AG20443 (cell line): ENCODE measurements around the gene SPTBN5.
A peak's percentile ranks its signal among the peaks of the same experiment; 100 is the strongest.

ENCODE experiments used
- DNase-seq: peaks from one replicate; pipeline ENCODE4 v3.0.0; 2012; ENCODE audit warnings: low spot score, mixed read lengths

The SPTBN5 gene

DNA sequence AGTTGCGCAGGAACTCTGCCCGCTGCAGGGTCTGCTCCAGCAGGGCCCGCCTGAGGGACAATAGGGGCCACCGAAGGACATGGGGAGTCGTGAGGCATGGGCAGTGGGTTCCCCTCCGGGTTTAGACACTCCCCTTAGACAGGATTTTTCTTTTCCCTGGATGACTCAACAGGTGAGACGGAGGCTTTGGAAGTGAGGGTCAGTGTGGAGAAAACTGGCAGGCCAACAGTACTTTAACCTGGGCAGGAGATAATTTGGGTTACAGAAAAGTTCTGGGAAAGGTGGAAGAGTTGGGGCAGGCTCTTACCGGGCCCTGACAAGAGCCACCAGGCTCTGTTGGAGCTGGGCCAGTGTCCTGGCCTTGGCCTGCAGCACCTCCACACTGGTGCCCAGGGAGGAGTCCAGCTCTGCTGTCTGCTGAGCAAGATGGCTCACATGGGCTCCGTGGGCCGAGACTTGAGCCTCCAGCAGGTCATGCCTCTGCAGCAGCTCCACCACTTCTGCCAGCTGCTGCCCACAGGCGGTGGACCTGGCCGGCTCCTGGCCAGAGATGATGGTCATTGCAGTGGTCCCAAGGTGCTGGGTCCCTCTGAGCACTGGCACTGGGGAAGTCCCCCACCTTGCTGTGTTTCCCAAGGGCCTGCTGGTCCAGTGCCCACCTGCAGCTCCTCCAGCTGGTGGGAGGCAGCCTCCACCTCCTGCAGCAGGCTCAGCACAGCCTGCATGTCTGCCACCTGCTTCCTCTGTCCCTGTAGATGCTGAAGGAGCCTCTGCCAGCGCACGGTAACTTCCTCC, 11.0 kb downstream of the SPTBN5 start:
- DNase-seq = no peak

DNA sequence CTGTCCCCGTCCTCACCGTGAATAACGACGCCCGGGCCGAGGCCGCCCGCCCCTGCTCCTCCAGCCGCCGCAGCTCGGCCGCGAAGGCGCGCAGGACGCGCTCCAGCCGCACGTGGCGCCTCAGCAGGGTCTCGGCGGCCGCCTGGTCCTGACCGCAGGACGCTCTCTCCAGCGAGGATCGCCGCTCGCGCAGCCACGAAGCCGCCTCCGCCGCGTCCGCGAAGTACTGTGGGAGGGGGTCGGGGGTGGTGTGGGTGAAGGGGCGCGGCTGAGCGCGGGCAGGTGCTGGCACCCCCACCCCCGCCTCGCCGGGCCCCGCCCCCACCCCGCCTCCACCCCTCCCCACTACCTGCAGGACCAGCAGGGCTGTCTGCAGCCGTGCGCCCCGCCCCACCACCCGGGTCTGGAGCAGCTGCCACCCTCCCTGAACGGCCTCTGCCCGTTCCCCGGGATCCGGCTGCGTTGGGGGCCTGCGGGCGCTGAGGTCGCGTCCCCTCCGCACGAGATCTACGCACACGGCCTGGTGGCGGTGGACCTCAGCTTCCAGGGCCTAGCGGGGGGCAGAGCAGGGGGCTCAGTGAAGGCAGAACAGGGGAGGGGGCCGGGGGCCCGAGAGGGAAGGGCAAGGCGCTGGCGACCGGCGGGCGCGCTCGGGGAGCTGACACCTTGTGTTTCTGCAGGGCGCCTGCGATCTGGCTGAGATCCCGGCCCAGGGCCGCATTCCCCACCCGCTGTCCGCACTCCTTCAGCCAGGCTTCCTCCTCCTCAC, 11.7 kb downstream of the SPTBN5 start:
- peak; percentile 43 for DNase-seq

DNA sequence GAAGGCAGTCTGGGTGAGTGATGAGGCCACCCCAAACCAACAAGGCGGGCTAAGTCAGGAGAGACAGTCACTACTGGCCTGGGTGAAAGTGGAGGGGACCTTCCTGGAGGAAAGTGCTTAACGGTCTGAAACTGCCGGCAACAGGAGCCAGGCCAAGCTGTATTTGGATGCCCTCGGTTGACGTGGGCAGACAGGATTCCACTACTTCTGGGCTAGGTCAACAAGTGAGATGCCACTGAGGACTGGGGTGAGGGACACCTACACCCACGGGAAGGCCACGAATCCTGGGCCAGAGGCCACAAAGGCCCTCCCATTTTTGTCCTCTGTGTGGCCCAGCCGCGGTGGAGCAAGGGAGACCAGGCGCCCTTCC, 12.3 kb downstream of the SPTBN5 start:
- no peak for DNase-seq

DNA sequence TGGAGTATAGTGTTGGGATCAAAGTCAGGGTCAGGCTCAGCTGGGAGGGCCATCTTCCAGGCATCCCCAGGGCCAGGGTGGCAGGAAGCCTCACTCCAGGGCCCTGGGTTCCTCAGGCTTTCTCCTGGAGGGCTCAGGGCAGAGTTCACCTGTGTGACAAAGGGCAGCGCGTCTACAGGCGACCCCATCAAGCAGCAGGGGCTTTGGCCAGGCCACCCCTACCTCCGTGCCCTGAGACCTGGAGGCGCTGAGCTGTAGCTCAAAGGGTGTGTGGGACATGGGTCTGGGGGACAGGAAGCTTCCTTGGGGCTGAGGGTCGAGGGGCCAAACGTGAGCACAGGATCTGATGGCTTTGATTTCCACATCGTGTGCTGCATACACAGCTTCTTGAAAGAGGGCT, 12.8 kb downstream of the SPTBN5 start:
- no peak for DNase-seq

DNA sequence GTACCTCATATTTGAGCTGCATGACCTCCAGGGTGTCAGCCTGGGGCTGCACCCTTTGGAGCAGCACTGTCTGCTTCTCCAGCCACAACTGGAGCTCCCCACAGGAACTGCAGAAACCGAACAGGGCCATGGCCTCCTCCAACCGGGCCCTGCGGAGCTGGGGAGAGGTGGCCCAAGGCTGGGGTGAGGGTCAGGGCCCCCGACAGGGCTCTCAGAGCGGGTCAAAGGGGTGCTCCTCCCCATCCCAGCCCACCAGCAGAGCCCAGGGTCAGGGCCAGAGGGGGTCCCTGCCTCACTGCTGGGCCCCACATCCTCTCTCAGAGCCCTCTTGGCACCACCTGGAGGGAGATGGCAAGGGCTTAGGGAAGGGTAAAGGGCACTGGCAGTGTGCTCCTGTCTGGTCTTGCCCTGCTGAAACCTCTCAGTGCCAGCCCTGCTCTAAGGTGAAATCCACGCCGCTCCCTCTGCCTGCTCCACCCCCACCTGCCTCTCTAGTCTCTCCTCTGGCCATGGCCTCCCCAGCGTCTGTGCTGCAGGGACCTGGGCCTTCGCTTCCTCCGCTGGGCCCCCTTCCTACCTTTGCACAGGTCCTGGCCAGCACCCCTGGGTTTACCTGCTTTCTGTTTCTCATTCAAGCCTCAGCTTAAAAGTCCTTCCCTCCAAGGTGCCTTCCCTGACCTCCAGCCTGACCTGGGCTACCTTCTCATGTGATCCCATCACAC, 13.5 kb downstream of the SPTBN5 start:
- no peak for DNase-seq

DNA sequence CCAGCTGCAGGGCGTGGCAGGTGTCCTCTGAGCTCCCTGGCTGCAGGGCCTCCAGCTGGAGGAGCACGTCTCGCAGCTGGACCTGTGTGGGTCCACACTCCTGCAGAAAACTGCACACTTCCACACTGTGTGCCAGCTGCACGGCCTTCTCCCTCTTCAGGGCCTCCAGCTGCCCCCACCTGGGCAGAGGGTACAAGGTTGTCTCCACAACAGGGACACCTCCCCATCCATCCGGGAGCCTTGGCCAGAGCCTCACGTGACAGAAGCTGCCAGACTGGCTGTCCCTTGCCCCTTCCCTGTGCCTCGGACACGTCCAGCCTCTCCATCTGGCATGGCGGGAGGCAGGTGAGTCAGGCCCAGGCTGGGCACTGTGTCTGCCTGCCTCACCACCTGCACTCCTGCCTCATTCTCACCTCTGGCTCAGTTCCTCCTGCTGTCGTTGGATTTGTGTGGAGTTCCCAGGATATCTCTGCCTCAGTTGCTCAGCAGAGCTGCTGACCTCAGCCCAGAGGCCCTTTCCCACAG, 14.5 kb downstream of the SPTBN5 start:
- DNase-seq = no peak

DNA sequence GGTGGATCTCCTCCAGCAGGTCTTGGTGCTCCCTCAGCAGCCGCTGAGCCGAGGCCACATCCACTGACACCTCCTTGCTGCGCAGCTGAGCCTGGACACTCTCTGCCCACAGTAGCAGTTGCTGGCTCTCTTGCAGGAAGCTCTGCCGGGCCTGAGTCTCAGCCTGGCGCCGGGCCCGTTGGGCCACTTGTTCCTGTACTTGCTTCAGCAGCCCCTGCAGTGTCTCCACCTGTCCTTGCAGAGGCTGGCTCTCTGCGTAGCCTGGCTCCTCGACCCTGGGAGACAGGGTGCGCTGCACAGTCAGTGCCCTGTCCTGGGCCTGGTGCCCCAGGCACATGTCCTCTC, 15.5 kb downstream of the SPTBN5 start:
- DNase-seq = no peak

DNA sequence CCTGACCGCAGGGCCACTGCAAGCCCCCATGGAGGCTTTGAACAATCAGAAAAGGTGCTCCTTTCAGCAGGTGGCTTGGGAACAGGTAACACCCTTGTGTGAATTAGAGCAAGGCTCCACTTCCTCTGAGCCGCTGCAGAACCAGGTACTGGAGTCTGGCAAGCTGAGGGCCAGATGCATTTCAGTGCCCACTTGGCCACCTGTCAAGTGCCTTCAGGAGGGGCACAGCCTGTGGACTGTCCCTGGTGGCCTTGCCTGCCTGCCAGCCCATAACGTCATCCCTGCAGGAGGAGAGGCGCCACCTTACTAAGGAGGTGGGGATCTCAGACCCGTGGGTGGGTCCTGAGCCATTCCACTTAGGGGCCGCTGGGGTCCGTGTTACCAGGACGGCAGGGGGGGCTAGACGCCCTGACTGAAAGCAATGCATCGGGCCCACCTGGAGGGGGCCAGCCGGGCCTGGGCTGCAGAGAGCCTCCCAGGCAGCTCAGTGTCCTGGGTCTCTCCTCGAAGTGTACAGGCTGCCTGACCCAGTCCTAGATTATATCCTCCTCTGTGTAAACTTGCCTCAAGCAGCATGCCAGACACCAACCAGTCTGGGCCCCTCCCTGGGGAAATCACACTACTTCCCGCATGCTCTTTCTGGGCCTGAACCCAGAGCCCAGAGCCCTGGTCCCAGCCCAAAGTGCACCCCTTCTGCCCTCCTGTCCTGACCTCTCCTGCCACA, 16.1 kb downstream of the SPTBN5 start:
- no peak for DNase-seq

DNA sequence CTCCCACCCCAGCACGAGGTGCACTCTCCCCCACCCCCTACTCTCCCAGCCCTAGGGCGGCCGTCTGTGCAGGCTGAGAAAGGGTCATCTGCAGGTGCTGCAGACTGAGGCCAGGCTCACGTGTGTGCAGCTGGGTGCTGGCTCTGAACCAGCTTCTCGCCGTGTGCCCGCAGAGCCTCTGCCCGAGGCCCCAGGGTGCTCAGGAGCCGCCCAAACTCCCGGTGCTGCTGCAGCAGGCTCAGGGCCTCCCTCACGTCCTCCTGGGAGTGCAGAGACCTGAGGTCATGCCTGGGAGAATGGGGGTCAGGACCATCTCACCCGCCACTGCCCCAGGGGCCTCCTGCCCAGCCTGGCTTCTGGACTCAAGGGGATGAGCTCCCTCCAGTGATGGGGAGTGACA, 17.2 kb downstream of the SPTBN5 start:
- DNase-seq = no peak

DNA sequence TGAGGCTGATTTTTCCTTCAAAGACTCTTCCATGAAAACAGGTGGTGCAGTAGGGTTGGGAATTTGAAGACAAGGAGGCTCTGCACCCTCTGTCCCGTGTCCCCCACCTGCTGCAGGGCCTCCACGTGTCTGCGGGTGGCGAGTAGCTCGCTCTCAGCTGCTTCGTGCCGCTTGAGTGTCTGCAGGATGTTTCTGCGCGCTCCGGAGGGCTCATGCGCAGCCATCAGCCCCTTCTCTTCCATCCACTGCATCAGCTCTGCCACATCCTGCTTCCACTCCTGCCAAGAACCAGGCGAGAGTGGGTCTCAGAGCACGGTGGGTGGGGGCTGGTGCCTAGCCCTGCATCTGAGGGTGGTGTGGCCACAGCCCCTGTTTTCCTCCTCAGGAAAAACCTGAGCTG, 17.8 kb downstream of the SPTBN5 start:
- no peak for DNase-seq

DNA sequence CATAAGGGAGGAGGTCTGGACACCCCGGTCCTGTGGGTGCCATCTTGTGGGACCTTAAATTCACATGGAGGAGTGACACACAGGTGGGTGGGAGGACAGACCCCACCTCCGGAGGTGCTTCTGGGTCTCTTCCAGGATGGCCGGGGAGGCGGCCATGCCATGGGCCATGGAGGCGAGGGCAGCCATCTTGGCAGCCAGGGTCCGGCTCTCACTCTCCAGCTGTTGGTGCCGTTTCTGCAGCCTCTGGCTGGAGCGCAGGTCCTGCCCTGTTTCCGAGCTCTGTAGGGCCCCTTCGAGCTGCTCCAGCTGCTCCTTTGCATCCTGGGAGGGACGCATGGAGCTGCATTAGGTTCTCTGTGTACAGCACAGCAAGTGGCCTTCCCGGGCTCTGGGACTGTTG, 19.1 kb downstream of the SPTBN5 start:
- no peak for DNase-seq

DNA sequence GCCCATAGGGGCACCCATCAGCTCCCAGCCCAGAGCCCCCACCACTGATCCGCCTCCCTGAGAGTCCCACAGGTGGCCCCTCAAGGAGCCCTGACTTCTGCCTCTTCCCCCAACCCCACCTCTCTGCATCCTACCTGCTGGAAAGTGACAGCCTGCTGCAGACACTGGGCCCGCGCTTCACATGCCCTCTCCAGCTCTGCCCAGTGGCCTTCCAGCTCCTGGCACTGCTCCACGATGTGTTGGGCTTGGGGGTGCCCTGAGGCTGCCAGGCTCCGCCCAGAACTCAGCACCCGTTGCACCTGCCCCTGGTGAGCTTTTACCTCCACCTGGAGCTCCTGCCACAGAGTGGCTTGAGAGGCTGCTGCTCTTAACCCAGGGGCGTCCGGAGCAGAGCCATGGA, 20.1 kb downstream of the SPTBN5 start:
- no peak for DNase-seq

DNA sequence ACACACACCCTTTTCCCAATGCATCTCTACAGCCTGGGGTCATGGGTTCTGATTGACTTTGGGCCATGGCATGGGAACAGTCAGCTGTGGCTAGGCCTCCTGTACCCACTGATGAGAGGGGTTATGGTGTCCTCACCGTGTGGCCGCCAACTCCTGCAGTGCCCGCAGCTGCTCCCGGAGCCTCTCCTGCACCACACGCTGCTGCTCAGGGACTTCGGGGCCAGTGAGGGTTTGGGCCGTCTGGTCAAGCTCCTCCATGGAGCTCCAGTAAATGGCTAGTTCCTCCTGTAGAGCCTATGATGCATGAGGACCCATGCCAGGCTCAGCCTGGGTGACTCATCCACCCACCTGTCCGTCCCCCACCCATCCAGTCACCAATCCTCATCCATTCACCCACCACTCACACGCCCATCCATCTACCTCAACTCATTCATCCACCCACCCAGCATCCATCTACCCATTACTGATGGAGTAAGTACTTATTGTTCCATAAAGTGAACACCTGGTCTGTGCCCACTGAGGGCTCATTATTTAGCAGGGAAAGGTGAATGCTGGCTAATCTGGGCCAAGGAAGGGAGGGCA, 21.6 kb downstream of the SPTBN5 start:
- no peak for DNase-seq

DNA sequence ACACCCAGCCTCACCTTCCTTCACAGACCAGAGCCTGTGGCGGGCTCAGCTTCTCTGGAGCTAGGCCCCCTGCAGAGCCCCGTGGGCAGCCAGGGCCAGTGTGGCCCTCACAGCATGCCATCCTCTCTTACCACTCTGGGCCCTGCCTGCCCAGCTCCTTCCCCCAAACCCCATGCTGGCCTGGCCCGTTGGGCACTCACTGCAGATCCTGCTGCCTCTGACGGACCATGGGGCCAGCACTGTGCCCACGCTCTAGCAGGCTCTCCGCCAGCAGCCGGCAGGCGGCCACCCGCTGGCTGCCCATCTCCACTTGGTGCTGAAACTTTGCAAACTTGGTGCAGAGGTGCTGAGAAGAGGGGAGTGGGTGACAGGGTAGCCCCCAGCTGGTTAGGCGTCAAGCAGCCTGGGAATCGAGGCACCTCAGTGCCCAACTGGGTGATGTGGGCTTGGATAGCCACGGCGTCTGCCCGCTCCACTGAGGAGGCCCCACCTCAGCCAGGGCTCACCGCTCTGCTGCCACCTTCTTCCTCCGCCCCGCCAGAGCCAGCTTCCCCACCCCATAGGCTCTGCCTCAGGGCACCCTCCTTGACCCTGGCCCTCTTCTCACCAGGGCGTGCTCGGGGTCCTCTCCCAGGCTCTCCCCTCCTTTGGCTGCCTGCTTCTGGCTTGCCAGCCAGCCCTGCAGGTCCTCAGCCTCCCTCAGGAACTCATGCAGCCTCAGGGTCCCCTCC, 22.5 kb downstream of the SPTBN5 start:
- no peak for DNase-seq

DNA sequence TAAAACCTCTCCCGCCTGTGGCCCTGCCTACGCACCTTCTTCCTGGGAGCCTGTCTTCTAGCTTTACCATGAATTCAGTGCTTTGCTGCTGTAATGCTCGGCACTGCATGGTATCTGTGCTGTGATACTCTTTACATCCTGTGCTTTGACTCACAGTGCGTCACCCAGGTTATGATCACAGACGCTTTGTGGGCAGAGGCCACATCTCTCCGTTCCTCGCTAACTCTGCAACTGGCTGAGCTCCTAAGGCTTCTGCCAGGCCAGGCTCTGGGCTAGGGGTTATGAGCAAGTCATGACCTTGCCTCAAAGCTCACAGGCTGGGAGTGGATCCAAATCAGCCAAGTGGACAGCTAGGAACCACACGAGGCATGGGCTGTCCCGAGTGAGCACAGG, 23.2 kb downstream of the SPTBN5 start:
- no peak for DNase-seq

DNA sequence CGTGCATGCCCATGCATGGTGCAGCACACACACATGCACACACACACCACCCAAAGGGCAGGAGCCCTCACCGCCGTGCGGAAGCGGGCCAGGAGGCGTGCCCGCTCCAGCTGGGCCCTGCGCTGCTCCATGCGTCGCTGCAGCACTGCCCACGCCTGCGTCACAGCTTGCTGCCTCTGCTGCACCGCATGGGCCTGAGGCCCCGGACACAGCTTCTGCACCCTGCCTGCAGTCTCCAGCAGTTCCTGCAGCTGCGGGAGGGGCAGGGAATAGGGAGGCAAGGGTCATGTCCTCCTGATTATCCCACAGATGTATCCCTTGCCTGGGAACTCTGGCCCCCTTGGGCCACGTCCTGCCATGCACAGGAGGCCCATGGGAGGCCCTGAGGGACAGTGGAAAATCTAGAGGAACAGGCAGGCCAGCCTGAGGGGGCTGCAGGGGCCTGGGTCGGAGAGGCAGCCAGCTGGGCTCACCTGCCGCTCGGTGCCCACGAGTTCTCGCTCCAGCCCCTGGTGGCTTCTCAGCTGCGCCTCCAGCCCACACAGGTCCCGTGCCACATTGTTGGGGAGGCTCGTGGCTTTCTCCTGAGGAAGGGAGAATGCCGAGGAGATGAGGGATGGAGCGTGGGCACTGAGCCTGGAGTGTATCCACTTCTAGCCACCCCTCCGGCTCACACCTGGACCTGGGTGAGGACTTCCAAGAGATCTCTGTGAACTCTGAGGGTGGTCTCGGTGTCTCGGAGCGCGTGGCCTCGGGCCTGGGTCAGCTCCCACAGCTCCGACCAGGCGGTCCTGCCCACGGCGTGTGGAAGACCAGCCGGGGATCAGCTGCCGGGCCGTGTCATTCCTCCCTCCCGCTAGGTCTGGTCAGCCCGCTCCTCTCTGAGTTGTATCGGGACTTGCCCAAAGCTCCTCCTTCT, 23.8 kb downstream of the SPTBN5 start:
- no peak for DNase-seq

DNA sequence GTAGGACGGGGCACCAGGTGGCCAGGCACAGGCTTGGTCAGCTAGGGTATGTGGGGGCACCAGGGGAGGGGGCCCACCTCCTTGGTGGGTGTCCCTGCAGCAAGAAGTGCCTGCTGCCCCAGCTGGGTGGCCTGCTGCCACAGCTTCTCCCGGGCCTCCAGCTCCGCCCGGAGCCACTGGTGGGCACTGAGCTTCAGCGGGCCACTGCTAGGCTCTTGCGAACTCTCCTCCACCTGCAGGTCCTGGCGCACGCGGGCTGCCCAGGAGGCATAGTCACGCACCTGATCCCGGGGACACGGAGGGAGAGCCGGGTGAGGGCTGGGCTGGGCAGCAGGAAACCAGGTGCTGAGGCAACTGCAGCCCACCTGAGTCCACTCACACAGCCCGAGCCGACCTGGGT, 25.5 kb downstream of the SPTBN5 start:
- no peak for DNase-seq

DNA sequence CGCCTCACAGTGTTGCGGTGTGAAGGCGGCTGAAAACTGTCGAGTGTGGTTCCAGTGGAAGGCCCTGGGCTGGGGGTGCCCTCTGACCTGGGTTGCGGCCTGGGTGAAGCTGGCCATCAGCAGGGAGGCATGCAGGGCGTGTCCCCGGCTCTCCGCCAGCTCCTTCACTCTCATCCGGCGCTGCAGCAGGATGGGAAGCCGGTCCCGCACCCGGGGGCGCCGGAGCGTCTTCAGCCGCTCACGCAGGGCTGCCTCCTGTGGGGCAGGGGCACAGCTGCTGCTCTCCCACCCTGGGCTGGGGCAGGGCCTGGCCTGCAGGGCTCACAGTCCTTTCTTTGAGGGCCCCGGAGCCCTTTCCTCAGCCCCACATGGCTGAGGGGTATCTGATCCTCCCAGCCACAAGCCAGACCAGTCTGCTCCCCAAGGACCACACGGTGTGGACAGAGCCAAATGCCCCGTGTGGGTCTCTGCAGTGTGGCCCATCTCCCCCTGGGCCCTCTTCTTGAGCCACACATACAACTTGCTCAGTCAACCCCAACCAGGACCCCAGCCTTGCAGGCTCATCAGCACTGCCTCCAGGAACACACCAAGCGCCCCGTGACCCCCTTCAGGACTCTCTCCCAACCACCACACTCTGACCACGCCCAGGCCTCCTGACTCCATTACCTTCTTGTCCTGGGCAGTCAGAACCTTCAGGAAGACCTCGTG, 26.8 kb downstream of the SPTBN5 start:
- no peak for DNase-seq

DNA sequence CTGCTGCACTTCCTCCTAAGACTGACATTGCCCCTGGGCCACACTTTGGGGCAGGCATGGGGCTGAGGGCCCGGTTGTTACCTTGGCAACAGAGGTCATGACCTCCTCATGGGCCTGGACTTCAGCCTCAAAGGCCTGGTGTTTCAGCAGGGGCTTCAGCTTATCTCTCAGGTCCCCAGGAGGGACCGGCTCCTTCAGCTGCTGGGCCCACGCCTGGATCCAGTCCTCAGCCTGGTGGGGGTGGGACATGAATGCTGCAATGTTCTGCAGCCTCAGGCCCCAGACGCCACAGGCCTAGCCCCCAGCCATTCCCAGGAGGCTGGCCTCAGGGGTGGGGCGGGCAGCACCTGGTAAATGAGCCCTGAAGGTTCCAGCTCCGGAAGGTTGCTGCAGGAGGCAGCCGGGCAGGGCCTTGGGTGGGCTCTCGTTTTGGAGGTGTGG, 27.6 kb downstream of the SPTBN5 start:
- no peak for DNase-seq
